ENCODE results near the gene PF4V1.

PF4V1 gene

GRCh38 chr4:73901031-73901430 lies 47.9 kb downstream of the PF4V1 start:
- no peak overlapping the region for H3K4me3 ChIP-seq (ENCODE audit: low read depth, low read length)
- DNase-seq: no peak
- no peaks in the 10 kb centered on the region for H3K36me3 ChIP-seq
- no peaks in the 10 kb centered on the region for H3K27me3 ChIP-seq
- no peaks in the 10 kb centered on the region for H3K4me1 ChIP-seq
- no peak for TF ChIP-seq CTCF (IDR thresholded peaks at IDR 0.05; ENCODE audit: low read depth, low read length)
- H3K9me3 ChIP-seq: no peaks in the 10 kb centered on the region

- no peak overlapping the region for H3K4me3 ChIP-seq (ENCODE audit: low read depth, low read length)
- DNase-seq: no peak
- H3K27me3 ChIP-seq: no peaks in the 10 kb centered on the region
- no peaks in the 10 kb centered on the region for H3K9me3 ChIP-seq
- TF ChIP-seq CTCF (IDR thresholded peaks at IDR 0.05; ENCODE audit: low read depth, low read length): no peak
- H3K4me1 ChIP-seq: no peaks in the 10 kb centered on the region
- H3K36me3 ChIP-seq: no peaks in the 10 kb centered on the region
These were observed 49.0 kb downstream of the PF4V1 start for GRCh38 chr4:73902038-73902637.

GRCh38 chr4:73902817-73903547 lies 49.9 kb downstream of the PF4V1 start:
- Histone ChIP-seq H3K9me3 (no peaks in the 10 kb centered on the region), H3K27me3 (no peaks in the 10 kb centered on the region), H3K36me3 (no peaks in the 10 kb centered on the region), H3K4me1 (no peaks in the 10 kb centered on the region), H3K4me3 (ENCODE audit: low read depth, low read length) (no peak overlapping the region)
- DNase-seq: no peak
- no peak for TF ChIP-seq CTCF (IDR thresholded peaks at IDR 0.05; ENCODE audit: low read depth, low read length)
